IPS-18a (cell line): ENCODE measurements around the gene SFTPA2.
"Not testable (repeated sequence)": the region's sequence is repeated elsewhere in the genome, so short reads cannot be mapped to it uniquely, and the experiment has no call there.

Source experiments
- H3K27ac ChIP-seq: one replicate; pipeline ENCODE4 v1.5.1; 2013; ENCODE audit warnings: low read length
- H3K27me3 ChIP-seq: one replicate; pipeline ENCODE4 v1.6.1; 2013; ENCODE audit warnings: mild to moderate bottlenecking, low read length; ENCODE audit not compliant: control insufficient read depth, insufficient read depth
- H3K36me3 ChIP-seq: one replicate; pipeline ENCODE4 v1.6.1; 2013; ENCODE audit warnings: low read depth, low read length; ENCODE audit not compliant: control insufficient read depth
- H3K4me1 ChIP-seq: one replicate; pipeline ENCODE4 v1.6.1; 2013; ENCODE audit warnings: low read depth, low read length; ENCODE audit not compliant: control insufficient read depth
- H3K4me3 ChIP-seq: one replicate; pipeline ENCODE4 v1.5.1; 2013; ENCODE audit warnings: low read length
- H3K9ac ChIP-seq: one replicate; pipeline ENCODE4 v1.6.1; 2013; ENCODE audit warnings: mild to moderate bottlenecking, low read length, moderate library complexity
- H3K9me3 ChIP-seq: one replicate; pipeline ENCODE4 v1.6.1; 2013; ENCODE audit warnings: low read depth, low read length; ENCODE audit not compliant: control insufficient read depth

SFTPA2 gene

GRCh38 chr10:79555354-79556309, 4.6 kb downstream of the SFTPA2 start:
- H3K27me3 ChIP-seq = no peaks in the 10 kb centered on the region
- no peak overlapping the region for H3K27ac ChIP-seq
- no peak overlapping the region for H3K4me3 ChIP-seq
- H3K9me3 ChIP-seq = no peaks in the 10 kb centered on the region
- no peaks in the 10 kb centered on the region for H3K36me3 ChIP-seq
- no peak overlapping the region for H3K9ac ChIP-seq
- no peaks in the 10 kb centered on the region for H3K4me1 ChIP-seq

- Histone ChIP-seq H3K4me3 (no peak overlapping the region), H3K4me1 (no peaks in the 10 kb centered on the region), H3K9ac (no peak overlapping the region), H3K27ac (no peak overlapping the region), H3K27me3 (no peaks in the 10 kb centered on the region), H3K36me3 (no peaks in the 10 kb centered on the region), H3K9me3 (no peaks in the 10 kb centered on the region)
These were observed 8.1 kb downstream of the SFTPA2 start for GRCh38 chr10:79552143-79552542.

- Histone ChIP-seq H3K9ac (no peak overlapping the region), H3K27me3 (no peaks in the 10 kb centered on the region), H3K36me3 (no peaks in the 10 kb centered on the region), H3K4me1 (no peaks in the 10 kb centered on the region), H3K9me3 (no peaks in the 10 kb centered on the region), H3K27ac (no peak overlapping the region), H3K4me3 (no peak overlapping the region)
These were observed 12.2 kb downstream of the SFTPA2 start for GRCh38 chr10:79547973-79548372.

GRCh38 chr10:79547128-79547527, 13.1 kb downstream of the SFTPA2 start:
- H3K9ac ChIP-seq, H3K9me3 ChIP-seq, H3K4me3 ChIP-seq, H3K4me1 ChIP-seq, H3K27ac ChIP-seq, H3K27me3 ChIP-seq, H3K36me3 ChIP-seq: not testable (repeated sequence)

GRCh38 chr10:79544926-79545659, 15.1 kb downstream of the SFTPA2 start:
- H3K4me1 ChIP-seq, H3K27me3 ChIP-seq, H3K4me3 ChIP-seq: not testable (repeated sequence)

GRCh38 chr10:79544408-79544807, 15.8 kb downstream of the SFTPA2 start:
- not testable (repeated sequence) for H3K27me3 ChIP-seq, H3K4me1 ChIP-seq, H3K4me3 ChIP-seq, H3K9ac ChIP-seq, H3K9me3 ChIP-seq, H3K36me3 ChIP-seq, H3K27ac ChIP-seq

More at GRCh38 chr10:79544926-79545659, 15.1 kb downstream of the SFTPA2 start:
- H3K9me3 ChIP-seq, H3K36me3 ChIP-seq, H3K27ac ChIP-seq, H3K9ac ChIP-seq: not testable (repeated sequence)

- H3K9me3 ChIP-seq = no peaks in the 10 kb centered on the region
- no peak overlapping the region for H3K9ac ChIP-seq
- no peaks in the 10 kb centered on the region for H3K27me3 ChIP-seq
- H3K27ac ChIP-seq = no peak overlapping the region
- no peak overlapping the region for H3K4me3 ChIP-seq
- H3K36me3 ChIP-seq = no peaks in the 10 kb centered on the region
- no peaks in the 10 kb centered on the region for H3K4me1 ChIP-seq
These were observed 17.6 kb downstream of the SFTPA2 start for GRCh38 chr10:79542626-79543025.

GRCh38 chr10:79540930-79541329, 19.3 kb downstream of the SFTPA2 start:
- H3K36me3 ChIP-seq, H3K9ac ChIP-seq, H3K4me3 ChIP-seq, H3K9me3 ChIP-seq, H3K27ac ChIP-seq, H3K27me3 ChIP-seq, H3K4me1 ChIP-seq: not testable (repeated sequence)

GRCh38 chr10:79538311-79538710, 21.9 kb downstream of the SFTPA2 start:
- not testable (repeated sequence) for H3K27ac ChIP-seq, H3K9ac ChIP-seq, H3K4me3 ChIP-seq, H3K9me3 ChIP-seq, H3K27me3 ChIP-seq, H3K36me3 ChIP-seq, H3K4me1 ChIP-seq

- not testable (repeated sequence) for H3K4me3 ChIP-seq, H3K36me3 ChIP-seq, H3K4me1 ChIP-seq, H3K27ac ChIP-seq, H3K9ac ChIP-seq, H3K9me3 ChIP-seq, H3K27me3 ChIP-seq
These were observed 26.4 kb downstream of the SFTPA2 start for GRCh38 chr10:79533903-79534175.

GRCh38 chr10:79533142-79533902, 26.9 kb downstream of the SFTPA2 start:
- H3K27ac ChIP-seq, H3K4me3 ChIP-seq, H3K27me3 ChIP-seq, H3K36me3 ChIP-seq, H3K9me3 ChIP-seq, H3K9ac ChIP-seq, H3K4me1 ChIP-seq: not testable (repeated sequence)
